HG03558 (cell line): Measurements from ENCODE around the gene RIMKLA.
A peak's percentile ranks its signal among the peaks of the same experiment; 100 is the strongest.

Source experiments
- ATAC-seq: cut with Tn5 transposase; IDR thresholded peaks from one replicate; pipeline ENCODE4 v1.9.1; 2021; ENCODE audit warnings: moderate number of reproducible peaks; ENCODE audit not compliant: unreplicated experiment; ENCODE audit errors: extremely low read depth

Gene RIMKLA

GRCh38 chr1:42370876-42371549 lies 9.6 kb upstream of the RIMKLA start:
- no peak for ATAC-seq

GRCh38 chr1:42372796-42373195 lies 7.8 kb upstream of the RIMKLA start:
- ATAC-seq, result no peak

GRCh38 chr1:42379794-42380585 lies 602 bp upstream of the RIMKLA start:
- peak; percentile 22 for ATAC-seq

GRCh38 chr1:42381280-42381673 lies 685 bp downstream of the RIMKLA start:
- ATAC-seq, result no peak

- ATAC-seq, result no peak
These were observed 4.7 kb downstream of the RIMKLA start for GRCh38 chr1:42385283-42385682.

GRCh38 chr1:42386051-42386450 lies 5.5 kb downstream of the RIMKLA start:
- ATAC-seq, result no peak

- no peak for ATAC-seq
These were observed 11.7 kb downstream of the RIMKLA start for GRCh38 chr1:42392255-42392654.

GRCh38 chr1:42392967-42393848 lies 12.6 kb downstream of the RIMKLA start:
- ATAC-seq, result no peak

GRCh38 chr1:42399315-42400100 lies 18.9 kb downstream of the RIMKLA start:
- ATAC-seq, result no peak

GRCh38 chr1:42403880-42404400 lies 23.3 kb downstream of the RIMKLA start:
- ATAC-seq, result no peak

- no peak for ATAC-seq
These were observed 34.2 kb downstream of the RIMKLA start for GRCh38 chr1:42414551-42415496.

GRCh38 chr1:42417166-42417565 lies 36.6 kb downstream of the RIMKLA start:
- no peak for ATAC-seq

GRCh38 chr1:42418516-42418915 lies 37.9 kb downstream of the RIMKLA start:
- no peak for ATAC-seq

- no peak for ATAC-seq
These were observed 38.7 kb downstream of the RIMKLA start for GRCh38 chr1:42419126-42419821.

- no peak for ATAC-seq
These were observed 39.5 kb downstream of the RIMKLA start for GRCh38 chr1:42420121-42420520.

GRCh38 chr1:42420911-42421585 lies 40.5 kb downstream of the RIMKLA start:
- ATAC-seq, result no peak

GRCh38 chr1:42422737-42423136 lies 42.1 kb downstream of the RIMKLA start:
- ATAC-seq, result no peak

GRCh38 chr1:42423681-42424080 lies 43.1 kb downstream of the RIMKLA start:
- no peak for ATAC-seq
